ENCODE results near the gene EZR.

Gene EZR

GRCh38 chr6:158786645-158787304 is 32.4 kb downstream of the EZR start:
- no peak for FAIRE-seq
- DNase-seq (ENCODE audit: insufficient read length, low spot score) = no peak
- no peak for TF ChIP-seq CTCF (IDR thresholded peaks at IDR 0.05; ENCODE audit: insufficient read depth, missing control alignments)

- DNase-seq (ENCODE audit: insufficient read length, low spot score) (no peak), FAIRE-seq (no peak)
- TF ChIP-seq CTCF (IDR thresholded peaks at IDR 0.05; ENCODE audit: insufficient read depth, missing control alignments) = no peak
Measured at GRCh38 chr6:158785036-158785435, 34.1 kb downstream of the EZR start.

GRCh38 chr6:158784505-158784904 is 34.7 kb downstream of the EZR start:
- DNase-seq (ENCODE audit: insufficient read length, low spot score) (no peak), FAIRE-seq (no peak)
- TF ChIP-seq CTCF (IDR thresholded peaks at IDR 0.05; ENCODE audit: insufficient read depth, missing control alignments) = no peak

- no peak for TF ChIP-seq CTCF (IDR thresholded peaks at IDR 0.05; ENCODE audit: insufficient read depth, missing control alignments)
- FAIRE-seq = no peak
Measured at GRCh38 chr6:158783851-158784250, 35.3 kb downstream of the EZR start.

GRCh38 chr6:158783167-158783450 is 36.1 kb downstream of the EZR start:
- TF ChIP-seq CTCF (IDR thresholded peaks at IDR 0.05; ENCODE audit: insufficient read depth, missing control alignments) = no peak
- DNase-seq (ENCODE audit: insufficient read length, low spot score) (no peak), FAIRE-seq (no peak)

More at GRCh38 chr6:158783851-158784250, 35.3 kb downstream of the EZR start:
- no peak for DNase-seq (ENCODE audit: insufficient read length, low spot score)

GRCh38 chr6:158782432-158783166 is 36.6 kb downstream of the EZR start:
- no peak for TF ChIP-seq CTCF (IDR thresholded peaks at IDR 0.05; ENCODE audit: insufficient read depth, missing control alignments)
- DNase-seq (ENCODE audit: insufficient read length, low spot score) = no peak
- no peak for FAIRE-seq

- DNase-seq (ENCODE audit: insufficient read length, low spot score) (no peak), FAIRE-seq (no peak)
- no peak for TF ChIP-seq CTCF (IDR thresholded peaks at IDR 0.05; ENCODE audit: insufficient read depth, missing control alignments)
Measured at GRCh38 chr6:158781692-158782373, 37.3 kb downstream of the EZR start.

Measured in D721Med (cell line).